Middle frontal gyrus (tissue), 1 donor: ENCODE data around the gene NVL.

Experiments used
- DNase-seq: peaks from one replicate; pipeline ENCODE4 v3.0.0-alpha.2; 2015; ENCODE audit warnings: low spot score; ENCODE audit errors: extremely low spot score

Gene NVL

GRCh38 chr1:224287714-224288113 lies 42.3 kb downstream of the NVL start:
- DNase-seq: no peak

- no peak for DNase-seq
These were observed 47.8 kb downstream of the NVL start for GRCh38 chr1:224282140-224282539.

- DNase-seq: no peak
These were observed 53.0 kb downstream of the NVL start for GRCh38 chr1:224276771-224277487.

GRCh38 chr1:224274970-224275626 lies 54.9 kb downstream of the NVL start:
- no peak for DNase-seq

GRCh38 chr1:224273641-224274040 lies 56.3 kb downstream of the NVL start:
- DNase-seq: no peak

- DNase-seq: no peak
These were observed 58.9 kb downstream of the NVL start for GRCh38 chr1:224271106-224271505.

- DNase-seq: no peak
These were observed 62.0 kb downstream of the NVL start for GRCh38 chr1:224267925-224268324.

- no peak for DNase-seq
These were observed 62.8 kb downstream of the NVL start for GRCh38 chr1:224266915-224267856.

GRCh38 chr1:224266105-224266914 lies 63.7 kb downstream of the NVL start:
- DNase-seq: no peak

- no peak for DNase-seq
These were observed 65.7 kb downstream of the NVL start for GRCh38 chr1:224264321-224264720.

- no peak for DNase-seq
These were observed 67.5 kb downstream of the NVL start for GRCh38 chr1:224262373-224263054.

GRCh38 chr1:224259986-224260385 lies 70.0 kb downstream of the NVL start:
- no peak for DNase-seq

- DNase-seq: no peak
These were observed 71.6 kb downstream of the NVL start for GRCh38 chr1:224258351-224258750.

GRCh38 chr1:224256640-224257039 lies 73.3 kb downstream of the NVL start:
- DNase-seq: no peak

- DNase-seq: no peak
These were observed 76.3 kb downstream of the NVL start for GRCh38 chr1:224253721-224254120.

- DNase-seq: no peak
These were observed 77.5 kb downstream of the NVL start for GRCh38 chr1:224252479-224252878.

GRCh38 chr1:224251741-224252146 lies 78.2 kb downstream of the NVL start:
- DNase-seq: no peak

- DNase-seq: no peak
These were observed 84.8 kb downstream of the NVL start for GRCh38 chr1:224245188-224245587.

- DNase-seq: no peak
These were observed 91.2 kb downstream of the NVL start for GRCh38 chr1:224238756-224239155.

- no peak for DNase-seq
These were observed 91.8 kb downstream of the NVL start for GRCh38 chr1:224238212-224238611.
